Retina (tissue), 1 donor: ENCODE measurements around the gene NTSR1.
"Not testable (repeated sequence)": the region's sequence is repeated elsewhere in the genome, so short reads cannot be mapped to it uniquely, and the experiment has no call there.

Source experiments
- DNase-seq: peaks from one replicate; pipeline ENCODE4 v3.0.0-alpha.2; 2016

NTSR1 gene

DNA sequence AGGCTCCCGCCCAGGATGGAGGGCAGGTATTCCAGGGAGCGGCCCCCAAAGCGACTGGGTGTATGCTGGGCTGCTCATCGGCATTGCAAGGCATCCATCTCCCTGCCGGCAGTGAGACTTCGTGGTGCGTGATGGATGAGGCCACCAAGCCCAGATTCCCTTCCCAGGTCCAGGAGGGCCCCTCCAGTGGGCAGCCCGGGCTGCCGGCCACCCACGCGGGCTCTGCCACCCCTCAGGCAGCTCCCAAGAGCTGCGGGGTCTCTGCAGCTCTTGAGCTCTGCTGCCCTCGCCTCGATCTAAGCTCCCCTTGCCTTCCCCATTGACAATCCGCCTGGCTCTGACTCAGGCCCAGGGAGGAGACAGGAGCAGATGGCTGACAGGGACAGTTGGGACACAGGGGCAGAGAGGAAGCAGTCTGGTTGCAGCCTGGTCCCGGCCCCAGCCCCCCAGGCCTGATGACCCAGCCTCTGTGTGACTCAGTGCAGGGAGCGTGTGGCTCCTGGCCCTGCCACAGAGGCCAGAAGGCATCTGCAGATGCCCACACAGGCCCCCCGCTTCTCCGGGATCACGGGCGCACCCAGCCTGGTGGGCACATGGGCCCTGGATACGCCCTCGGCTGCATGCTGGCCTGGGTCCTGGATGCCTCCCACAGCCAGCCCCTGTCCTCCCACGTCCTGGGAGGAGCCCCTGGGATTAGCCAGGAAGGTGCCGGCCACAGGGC is 33.3 kb upstream of the NTSR1 start:
- DNase-seq, result peak; percentile 70

DNA sequence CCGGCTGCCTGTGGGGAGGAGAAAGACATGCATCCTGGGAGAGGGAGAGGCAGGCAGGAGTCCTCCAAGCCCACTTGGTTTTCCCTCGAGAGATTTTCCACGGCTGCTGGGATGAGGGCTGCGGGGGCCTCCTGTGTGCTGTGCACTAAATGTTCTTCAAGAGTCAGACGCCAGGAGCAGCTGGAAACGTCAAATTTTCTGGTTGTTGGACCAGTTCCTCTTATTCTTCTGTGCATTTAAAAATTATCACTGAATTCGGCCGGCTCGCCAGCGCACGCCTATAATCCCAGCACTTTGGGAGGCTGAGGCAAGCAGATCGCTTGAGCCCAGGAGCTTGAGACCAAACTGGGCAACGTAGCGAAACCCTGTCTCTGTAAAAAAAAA is 32.8 kb upstream of the NTSR1 start:
- DNase-seq, result no peak

DNA sequence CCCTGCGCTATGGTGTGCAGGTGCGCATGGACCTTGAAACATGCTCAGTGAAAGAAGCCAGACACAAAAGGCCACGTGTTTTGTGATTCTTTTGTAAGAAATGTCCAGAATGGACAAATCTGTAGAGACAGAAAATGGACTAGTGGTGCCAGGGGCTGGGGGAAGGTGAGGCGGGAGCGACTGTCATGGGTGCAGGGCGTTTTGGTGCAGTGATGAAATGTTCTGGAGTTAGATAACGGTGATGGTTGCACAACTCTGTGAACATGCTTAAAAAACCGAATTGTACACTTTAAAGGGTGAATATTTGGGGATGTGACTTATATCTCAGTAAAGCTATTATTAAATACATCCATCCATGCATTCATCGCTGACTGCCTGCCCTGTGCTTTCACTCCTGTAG is 31.7 kb upstream of the NTSR1 start:
- DNase-seq, result no peak

DNA sequence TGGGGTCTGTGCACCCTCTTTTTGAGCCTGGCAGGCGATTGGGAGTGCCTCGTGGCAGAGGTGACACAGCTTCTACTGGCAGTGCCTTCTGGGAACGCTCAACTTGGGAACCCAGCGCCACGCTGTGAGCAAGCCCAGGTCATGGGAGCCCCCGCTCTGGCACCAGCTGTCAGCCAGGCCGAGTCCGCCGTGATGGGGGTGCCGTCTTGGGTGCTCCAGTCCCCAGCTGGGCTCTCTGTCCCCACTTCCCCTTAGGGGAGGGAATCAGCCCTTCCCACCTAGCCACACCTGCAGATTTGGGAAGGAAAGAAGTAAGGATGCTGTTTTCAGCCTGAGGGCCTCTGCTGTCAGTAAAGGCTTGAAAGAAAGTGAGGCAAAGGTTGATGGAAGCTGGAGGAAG is 31.0 kb upstream of the NTSR1 start:
- no peak for DNase-seq

DNA sequence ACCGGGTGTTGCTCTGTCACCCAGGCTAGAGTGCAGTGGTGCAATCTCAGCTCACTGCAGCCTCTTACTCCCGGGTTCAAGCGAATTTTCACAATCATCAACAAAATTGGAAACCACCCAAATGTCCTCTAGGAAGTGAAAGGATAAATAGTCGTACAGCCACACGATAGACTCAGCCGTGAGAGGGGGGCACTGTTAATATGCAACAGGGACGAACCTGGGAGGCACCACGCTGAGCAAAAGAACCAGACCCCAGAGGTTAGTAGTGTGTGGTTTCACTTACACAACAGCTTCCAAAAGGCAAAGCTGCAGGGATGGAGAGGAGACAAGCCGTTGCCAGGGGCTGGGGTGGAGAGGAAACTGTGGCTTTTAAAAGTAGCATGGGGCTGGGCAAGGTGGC is 30.1 kb upstream of the NTSR1 start:
- no peak for DNase-seq

DNA sequence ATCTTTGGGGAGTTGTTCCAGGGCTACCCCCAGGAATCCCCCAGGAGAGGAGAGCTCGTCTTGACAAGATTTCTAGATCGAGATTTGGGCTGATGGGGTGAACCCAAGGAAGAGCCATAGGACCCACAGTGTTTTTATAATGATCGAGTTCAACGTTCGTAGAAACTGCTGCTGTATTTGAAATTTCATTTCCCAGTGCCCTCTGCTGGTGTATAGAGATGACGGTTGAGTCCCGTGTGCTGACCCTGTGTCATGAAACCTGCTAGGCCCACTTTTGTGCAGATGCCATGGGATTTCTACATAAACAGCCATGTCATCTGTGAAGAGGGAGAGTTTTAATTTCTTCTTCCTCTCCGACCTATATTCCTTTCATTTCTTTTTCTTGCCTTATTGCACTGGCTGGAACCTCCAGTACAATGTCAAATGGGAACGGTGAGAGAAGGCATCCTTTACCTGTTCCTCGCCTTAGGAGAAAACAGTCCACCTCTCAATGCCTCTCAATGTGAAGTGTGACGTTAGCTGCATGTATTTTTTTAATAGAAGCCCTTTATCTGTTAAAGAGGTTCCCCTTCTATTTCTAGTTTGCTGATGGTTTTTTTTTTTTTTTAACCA is 28.6 kb upstream of the NTSR1 start:
- no peak for DNase-seq

DNA sequence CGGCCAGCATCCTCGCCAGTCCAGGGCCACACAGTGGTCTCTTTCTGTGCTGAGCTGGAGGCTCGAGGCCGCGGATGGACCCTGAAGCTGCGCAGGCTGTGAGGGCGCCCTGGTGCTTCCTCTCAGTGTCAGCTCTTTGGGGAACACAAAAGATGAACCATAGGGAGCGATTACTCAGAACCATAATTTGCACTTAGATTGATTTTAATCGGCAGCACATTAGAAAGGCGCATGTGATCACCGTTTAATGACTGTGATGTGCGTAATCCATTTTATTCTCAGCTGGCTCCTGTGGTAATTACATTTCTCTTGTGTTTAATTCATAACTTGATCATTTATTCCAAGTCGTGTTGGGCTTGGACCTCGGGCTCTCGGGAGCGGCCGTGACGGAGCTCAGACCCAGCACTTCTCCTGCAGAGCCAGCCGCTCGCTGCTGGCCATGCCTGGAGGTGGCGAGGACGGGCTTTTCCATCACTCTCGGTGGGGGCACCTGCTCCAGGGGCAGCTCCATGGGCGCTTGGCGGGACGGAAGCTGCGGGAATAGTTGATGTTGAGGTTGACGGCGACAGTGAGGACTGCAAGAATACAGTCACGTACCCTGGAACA is 25.6 kb upstream of the NTSR1 start:
- DNase-seq, result peak; percentile 23

DNA sequence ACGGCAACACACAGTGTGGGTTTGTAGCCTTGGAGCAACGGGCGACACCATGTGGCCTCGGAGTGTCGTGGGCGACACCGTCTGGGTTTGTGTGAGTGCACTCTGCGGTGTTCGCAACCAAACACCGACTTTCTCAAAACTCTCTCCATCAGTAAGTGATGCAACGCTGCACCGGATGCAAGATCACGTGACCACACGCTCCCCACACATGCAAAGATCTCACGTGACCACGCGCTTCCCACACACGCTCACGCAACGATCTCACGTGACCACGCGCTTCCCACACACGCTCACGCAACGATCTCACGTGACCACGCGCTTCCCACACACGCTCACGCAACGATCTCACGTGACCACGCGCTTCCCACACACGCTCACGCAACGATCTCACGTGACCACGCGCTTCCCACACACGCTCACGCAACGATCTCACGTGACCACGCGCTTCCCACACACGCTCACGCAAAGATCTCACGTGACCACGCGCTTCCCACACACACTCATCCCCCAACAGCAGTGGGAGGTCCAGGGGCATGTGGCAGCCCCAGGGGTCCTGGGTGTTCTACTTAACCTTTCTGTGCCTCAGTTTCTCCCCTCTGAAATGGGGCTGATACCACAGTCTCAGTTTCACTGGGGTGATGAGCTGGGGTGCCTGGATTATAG is 24.8 kb upstream of the NTSR1 start:
- DNase-seq, result not testable (repeated sequence)

DNA sequence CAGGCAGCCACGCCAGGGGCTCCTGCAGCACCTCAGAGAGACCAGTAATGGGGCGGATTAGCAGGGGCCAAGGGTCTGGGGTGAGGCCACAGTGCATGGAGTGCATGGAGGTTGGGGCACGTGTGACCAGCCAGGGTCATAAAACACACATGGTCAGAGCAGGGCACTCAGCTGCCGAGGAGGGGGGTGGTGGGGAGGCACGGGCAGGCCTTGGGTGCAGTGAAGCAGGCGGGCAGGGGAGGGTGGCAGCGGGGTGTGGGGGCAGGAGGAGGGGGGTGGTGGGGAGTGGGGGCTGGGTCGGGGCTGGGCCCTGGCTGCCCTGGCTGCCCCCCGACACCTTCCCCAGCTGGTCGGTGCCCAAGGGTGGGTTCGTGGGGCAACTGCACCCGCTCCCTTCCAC is 23.7 kb upstream of the NTSR1 start:
- no peak for DNase-seq

DNA sequence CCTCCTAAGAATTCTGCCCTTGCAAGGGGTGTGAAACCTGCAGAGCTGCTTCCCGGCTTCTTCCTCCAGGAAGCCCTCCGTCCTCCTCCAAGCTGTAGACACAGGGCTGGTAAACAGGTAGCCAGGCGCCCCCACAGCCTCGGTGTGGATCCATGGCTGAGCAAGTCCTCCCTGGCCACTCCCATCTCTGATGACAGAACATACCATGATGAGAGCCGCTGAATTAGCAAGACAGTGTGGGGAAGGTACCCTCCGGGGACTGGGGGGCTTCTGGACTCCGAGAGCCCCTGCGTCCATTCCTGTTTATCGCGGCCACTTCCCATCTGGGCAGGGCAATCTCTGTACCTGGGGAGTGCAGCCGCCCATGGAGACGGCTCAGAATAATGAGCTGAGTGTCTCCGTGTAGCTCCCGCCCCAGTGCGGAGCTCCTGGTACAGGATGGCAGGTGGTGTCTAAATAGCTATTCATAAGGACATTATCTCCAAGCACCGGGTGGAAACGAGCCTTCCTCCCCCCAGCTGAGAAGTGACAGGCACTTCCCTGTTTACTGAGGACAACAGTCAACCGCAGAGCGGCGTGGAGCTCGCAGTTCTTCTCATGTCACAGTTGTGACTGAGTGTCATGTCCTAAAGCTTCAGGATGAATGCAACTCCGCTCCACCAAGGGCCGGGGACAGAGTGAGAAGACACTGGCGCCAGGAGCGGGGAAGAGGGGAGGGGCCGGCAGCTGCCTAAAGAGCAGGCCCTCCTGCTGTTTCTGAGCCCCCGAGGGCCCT is 22.7 kb upstream of the NTSR1 start:
- peak; percentile 76 for DNase-seq

DNA sequence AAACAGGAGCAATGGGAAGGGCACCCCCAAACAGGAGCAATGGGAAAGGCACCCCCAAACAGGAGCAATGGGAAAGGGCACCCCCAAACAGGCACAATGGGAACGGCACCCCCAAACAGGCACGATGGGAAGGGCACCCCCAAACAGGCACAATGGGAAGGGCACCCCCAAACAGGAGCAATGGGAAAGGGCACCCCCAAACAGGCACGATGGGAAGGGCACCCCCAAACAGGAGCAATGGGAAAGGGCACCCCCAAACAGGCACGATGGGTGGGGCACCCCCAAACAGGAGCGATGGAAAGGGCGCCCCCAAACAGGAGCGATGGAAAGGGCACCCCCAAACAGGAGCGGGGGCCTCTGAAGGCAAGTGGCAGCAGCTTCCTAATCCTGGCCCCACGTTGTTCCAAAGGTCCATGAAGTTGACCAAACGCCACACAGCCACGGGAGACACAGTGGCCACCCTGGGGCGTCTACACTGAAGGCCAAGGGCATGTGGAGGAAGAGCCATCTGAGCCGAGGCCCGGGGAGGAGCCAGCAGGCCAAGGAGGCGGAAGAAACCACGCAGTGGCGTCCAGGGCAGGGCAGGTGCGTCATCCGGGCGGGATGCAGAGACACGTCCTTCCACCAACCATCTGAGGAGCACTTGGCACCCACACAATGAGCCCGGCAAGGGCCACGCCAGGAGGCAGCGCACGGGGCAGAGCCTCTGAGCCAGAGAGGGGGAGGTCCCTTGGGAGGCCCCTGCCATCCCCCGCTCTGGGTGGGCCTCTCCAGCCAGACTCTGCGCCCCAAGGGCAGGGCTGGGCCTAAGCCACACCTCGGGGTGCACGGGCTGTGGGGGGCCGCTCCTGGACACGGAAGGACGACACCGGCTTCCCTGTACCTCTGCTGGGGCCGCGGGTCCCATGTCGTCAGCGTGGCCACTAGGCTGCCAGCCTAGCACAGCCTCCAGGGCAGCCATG is 21.5 kb upstream of the NTSR1 start:
- DNase-seq, result no peak

DNA sequence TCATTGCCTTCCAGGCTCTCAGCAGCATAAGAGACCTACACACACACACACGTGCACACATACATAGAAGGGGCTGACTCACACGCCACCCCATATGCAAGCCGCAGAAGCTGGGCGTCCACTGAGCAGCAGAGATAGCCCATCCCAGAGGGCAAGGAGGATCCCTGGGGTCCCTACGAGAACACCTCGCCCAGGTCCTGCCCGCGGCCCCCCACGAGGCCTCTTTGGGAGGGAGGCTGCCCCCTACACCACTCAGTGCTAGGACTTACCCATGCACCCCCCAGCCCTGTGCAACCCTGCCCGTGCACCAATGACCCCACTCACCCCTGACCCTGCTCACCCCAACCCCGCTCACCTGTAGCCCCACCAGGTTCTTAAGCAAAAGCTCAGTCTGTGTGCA is 20.6 kb upstream of the NTSR1 start:
- no peak for DNase-seq

DNA sequence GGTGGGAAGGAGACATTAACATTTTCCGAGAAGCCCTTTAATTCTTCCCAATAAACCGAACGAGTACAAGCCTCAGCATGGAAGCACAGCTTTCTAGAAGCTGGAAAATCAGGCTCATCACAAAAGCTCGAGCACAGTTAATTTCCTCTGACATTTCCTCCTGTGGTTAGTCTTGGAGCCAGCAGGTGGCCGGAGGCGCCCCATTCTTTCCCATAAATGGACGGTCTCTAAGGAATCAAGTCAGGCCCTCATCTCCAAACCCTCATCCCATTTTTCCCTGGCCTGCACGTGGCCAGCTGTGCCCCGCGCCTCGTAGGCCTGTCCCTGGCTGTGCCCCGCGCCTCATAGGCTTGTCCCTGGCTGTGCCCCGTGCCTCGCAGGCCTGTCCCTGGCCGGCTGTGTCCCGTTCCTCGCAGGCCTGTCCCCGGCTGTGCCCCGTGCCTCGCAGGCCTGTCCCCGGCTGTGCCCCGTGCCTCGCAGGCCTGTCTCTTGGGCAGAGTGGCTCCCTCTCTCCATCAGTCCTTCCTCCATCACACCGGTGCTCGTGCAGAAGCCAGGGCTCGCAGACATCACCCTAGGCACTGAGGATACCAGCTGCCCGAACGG is 19.7 kb upstream of the NTSR1 start:
- DNase-seq, result peak; percentile 73

DNA sequence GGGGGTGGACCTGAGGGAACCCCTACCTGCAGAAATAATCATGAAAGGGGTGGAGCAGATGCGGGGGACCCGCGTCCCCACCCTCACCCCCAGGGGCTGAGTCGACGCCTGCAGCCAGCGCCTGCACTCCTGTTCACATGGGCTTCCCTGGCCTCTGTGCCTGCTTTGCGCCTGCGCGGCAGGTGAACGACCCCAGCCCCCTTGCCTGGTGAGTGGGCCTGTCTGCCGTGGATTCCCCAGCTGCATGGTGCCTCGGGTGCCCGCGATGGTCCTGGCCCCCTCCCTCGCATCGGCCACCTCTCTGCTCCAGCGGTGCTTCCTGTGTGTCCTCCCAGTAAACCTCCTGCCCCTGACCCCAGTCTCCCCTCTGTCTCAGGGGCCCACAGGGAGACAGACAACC is 18.8 kb upstream of the NTSR1 start:
- no peak for DNase-seq

DNA sequence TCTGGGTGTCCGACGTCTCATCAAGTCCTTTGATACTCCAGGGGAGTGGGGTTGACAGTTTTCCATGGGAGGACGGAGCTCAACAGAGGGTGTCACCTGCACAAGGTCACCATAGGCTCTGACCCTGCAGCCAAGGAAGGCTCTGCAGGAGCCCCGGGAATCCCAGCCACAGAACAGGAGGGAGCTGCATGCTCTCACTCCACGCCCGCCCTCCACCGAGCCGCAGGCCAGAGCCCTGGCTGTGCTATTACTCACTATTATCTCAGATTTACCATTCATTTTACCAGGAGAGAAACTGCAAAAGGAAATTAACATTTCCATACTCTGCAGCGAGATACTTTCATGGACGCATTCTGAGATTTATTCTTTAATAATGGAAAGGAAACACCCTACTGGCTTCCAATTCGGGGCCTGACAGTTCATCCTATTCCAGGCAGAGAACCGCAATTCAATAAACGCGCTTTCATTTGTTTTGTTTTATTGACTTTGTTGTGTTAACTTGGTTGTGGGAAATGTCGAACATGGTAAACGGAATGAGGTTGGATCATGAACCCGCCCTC is 18.3 kb upstream of the NTSR1 start:
- DNase-seq, result no peak

DNA sequence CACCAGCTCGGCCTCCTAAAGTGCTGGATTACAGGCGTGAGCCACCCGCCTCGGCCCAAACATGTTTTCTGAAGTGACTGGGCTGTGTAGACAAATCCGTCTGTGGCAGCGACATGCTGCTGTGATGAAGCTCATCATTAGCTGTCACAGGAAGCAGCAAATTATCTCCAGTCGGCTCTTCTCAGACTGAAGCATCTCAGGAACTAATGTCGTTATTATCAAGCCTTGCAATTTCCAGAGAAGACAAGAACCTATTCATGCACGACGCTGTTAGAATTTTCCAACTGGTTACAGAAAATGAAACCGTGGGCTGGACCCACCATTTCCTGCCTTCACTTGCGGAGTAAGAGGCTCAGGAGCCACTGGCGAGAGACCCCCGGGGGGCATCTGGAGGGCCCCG is 17.1 kb upstream of the NTSR1 start:
- DNase-seq, result no peak

DNA sequence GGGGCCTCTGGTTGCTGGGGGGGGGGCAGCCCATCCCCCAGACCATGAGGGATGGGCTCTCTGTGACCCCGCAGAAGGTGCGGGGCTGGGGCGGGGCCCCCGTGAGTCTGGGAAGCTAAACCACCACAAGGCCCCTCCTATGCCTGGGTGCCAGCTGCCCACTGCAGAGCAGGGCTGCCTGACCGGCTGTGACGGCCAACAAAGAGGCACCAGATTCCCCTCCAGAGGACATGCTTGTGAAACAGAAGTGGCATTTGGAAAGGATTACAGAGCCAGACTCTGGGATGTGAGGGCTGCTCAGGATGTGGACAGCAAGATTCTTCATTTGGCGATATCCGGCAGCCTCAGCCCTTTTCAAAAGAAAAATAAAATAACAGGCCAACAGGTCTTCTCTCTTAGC is 16.5 kb upstream of the NTSR1 start:
- DNase-seq, result no peak

DNA sequence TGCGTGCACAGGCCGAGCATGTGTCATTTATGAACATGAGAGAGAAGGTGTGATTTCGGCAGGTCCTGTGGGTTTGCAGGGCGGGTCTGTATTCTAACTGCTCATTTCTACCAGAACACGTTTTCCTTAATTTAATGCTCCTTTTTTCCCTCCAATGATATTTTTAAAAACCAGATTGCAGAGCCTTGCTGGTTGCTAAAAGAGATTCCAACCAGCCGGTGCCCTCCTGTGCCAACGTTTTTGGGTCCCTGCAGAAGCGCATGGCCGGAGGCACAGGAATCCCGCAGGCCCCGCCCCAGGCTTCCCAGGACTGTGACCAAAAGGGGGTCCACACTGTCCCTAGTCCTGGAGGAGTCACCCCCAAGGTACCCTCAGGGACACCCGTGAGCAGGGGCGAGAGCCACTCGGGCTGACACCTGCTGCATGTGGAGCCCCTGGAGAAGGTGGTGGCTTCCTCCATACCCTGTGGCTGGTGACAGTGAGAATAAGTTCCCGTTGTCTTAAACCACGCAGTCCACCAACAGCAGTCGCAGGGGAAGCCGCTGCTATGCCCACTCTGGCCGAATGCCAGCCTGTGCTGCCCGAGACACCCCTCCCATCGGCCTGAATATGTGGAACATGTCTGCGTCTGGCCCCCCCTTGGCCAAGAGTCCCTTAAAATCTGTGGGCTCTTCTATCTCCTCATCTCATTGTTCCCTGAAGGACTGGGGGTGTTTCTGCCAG is 15.7 kb upstream of the NTSR1 start:
- no peak for DNase-seq

DNA sequence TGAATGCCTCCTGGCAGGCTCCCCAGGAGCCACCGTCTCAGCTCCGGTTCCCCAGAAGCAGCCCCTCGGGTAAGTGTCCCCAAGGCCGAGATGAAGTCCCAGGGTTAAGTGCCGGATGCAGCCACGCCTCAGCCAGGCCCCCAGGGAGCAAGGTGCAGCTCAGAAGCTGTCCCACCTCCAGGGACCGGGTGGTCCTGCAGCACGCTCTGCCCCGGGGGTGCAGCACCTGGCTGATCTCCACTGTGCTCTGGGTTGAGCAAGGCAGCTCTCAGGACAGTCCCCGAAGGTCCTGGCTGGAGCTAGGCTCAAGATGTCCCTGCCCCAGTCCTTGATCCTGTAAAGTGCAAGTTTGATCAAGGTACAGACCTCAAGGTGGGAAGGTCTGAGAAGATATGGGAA is 15.1 kb upstream of the NTSR1 start:
- no peak for DNase-seq

DNA sequence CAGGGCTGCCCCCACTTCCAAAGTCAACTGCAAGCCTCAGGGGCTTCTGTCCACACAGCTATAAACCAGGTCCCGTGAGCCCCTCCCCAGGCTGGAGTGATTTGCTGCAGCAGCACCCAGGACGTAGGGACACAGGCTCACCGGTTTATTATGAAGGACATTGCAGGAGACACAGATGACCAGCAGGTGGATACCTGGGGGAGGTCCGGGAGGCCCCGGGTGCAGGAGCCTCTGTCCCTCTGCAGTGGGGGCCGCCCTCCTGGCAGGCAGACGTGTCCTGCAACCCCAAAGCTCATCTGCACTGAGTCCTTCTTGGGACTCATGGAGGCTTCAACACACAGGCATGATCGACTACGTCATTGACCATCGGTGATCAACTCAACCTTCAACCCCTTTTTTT is 14.5 kb upstream of the NTSR1 start:
- no peak for DNase-seq

DNA sequence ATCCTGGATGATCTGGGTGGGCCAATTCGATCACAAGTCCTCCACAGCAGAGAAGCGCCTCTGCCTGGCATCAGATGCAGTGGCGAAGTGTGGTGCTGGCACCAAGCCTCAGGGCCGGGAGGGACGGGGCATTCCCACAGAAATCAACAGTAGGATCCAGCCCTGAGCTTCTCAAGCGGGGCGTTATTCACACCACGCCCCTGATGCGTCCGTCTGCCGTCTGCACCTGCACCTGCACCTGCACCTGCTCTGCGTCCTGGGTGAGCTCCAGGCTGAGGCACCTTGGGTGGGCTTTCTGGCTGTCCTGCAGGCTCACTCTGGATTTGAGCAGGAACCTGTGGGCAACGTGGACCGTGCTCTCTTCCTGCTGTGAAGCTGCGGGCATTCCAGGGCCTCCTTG is 13.8 kb upstream of the NTSR1 start:
- no peak for DNase-seq
